ENCODE measurements around the gene DUSP7.
"Not testable (repeated sequence)": the region's sequence is repeated elsewhere in the genome, so short reads cannot be mapped to it uniquely, and the experiment has no call there.

Gene DUSP7

GRCh38 chr3:52046186-52046901, 10.0 kb downstream of the DUSP7 start:
- no peak for DNase-seq

- no peak for DNase-seq
These were observed 11.3 kb downstream of the DUSP7 start for GRCh38 chr3:52044869-52045619.

GRCh38 chr3:52043750-52044149, 12.6 kb downstream of the DUSP7 start:
- no peak for DNase-seq

- DNase-seq, result not testable (repeated sequence)
These were observed 13.3 kb downstream of the DUSP7 start for GRCh38 chr3:52043039-52043438.

- DNase-seq, result no peak
These were observed 15.1 kb downstream of the DUSP7 start for GRCh38 chr3:52041118-52041731.

- no peak for DNase-seq
These were observed 15.8 kb downstream of the DUSP7 start for GRCh38 chr3:52040600-52040999.

- no peak for DNase-seq
These were observed 16.5 kb downstream of the DUSP7 start for GRCh38 chr3:52039846-52040245.

GRCh38 chr3:52039426-52039825, 16.9 kb downstream of the DUSP7 start:
- no peak for DNase-seq

- DNase-seq, result no peak
These were observed 18.1 kb downstream of the DUSP7 start for GRCh38 chr3:52038227-52038626.

- no peak for DNase-seq
These were observed 19.1 kb downstream of the DUSP7 start for GRCh38 chr3:52037291-52037690.

- no peak for DNase-seq
These were observed 19.5 kb downstream of the DUSP7 start for GRCh38 chr3:52036829-52037228.

- DNase-seq, result no peak
These were observed 20.1 kb downstream of the DUSP7 start for GRCh38 chr3:52036222-52036694.

- DNase-seq, result no peak
These were observed 21.7 kb downstream of the DUSP7 start for GRCh38 chr3:52034651-52035050.

- DNase-seq, result no peak
These were observed 22.2 kb downstream of the DUSP7 start for GRCh38 chr3:52034212-52034611.

GRCh38 chr3:52033748-52034147, 22.6 kb downstream of the DUSP7 start:
- DNase-seq, result not testable (repeated sequence)

- DNase-seq, result no peak
These were observed 23.5 kb downstream of the DUSP7 start for GRCh38 chr3:52032702-52033408.

GRCh38 chr3:52031896-52032295, 24.5 kb downstream of the DUSP7 start:
- no peak for DNase-seq

- no peak for DNase-seq
These were observed 25.6 kb downstream of the DUSP7 start for GRCh38 chr3:52030714-52031310.

- DNase-seq, result no peak
These were observed 26.8 kb downstream of the DUSP7 start for GRCh38 chr3:52029535-52029934.

- no peak for DNase-seq
These were observed 27.3 kb downstream of the DUSP7 start for GRCh38 chr3:52029053-52029452.

- no peak for DNase-seq
These were observed 27.8 kb downstream of the DUSP7 start for GRCh38 chr3:52028572-52028971.

- DNase-seq, result no peak
These were observed 30.3 kb downstream of the DUSP7 start for GRCh38 chr3:52026041-52026440.

GRCh38 chr3:52025453-52025852, 30.9 kb downstream of the DUSP7 start:
- DNase-seq, result no peak
